Naive thymus-derived CD4-positive, alpha-beta T cell (primary cell): ENCODE results near the gene ELSPBP1. TPM values are rescaled to one million over a fixed set of nuclear protein-coding genes. Genes with fewer than 3 reads are reported as not detected.

Experiments
- ATAC-seq: fragments of 150-1000 bp; cut with Tn5 transposase; 2 replicates; pipeline ENCODE4 v1.10.0; 2021; ENCODE audit warnings: mild to moderate bottlenecking, moderate library complexity
- CTCF ChIA-PET: fragments of 350-600 bp; sonication (Branson Sonifier 250); formaldehyde crosslinking; loops from one replicate; lab custom pipeline; 2021; ENCODE audit warnings: antibody characterized with exemption; lab: Charles Lee
- POLR2A ChIA-PET: fragments of 350-600 bp; sonication (Branson Sonifier 250); formaldehyde crosslinking; loops from one replicate; lab custom pipeline; 2021; ENCODE audit warnings: antibody characterized with exemption, inconsistent platforms; lab: Charles Lee
- DNase-seq, 9 donors: peaks; one replicate each; pipeline versions ENCODE4 v3.0.0 to v3.0.0-alpha.2; 2020 to 2022; ENCODE audit warnings: mixed read lengths in 1 of 9
- H3K27ac ChIP-seq: one replicate; pipeline ENCODE4 v1.7.0; 2013; ENCODE audit warnings: mild to moderate bottlenecking, low read depth, low read length, moderate library complexity
- H3K27me3 ChIP-seq, 2 donors: one replicate each; pipeline ENCODE4 v1.7.0; 2013; ENCODE audit warnings: low read length in 2 of 2, mild to moderate bottlenecking in 2 of 2, moderate library complexity in 2 of 2; ENCODE audit not compliant: control insufficient read depth in 2 of 2, insufficient read depth in 2 of 2
- H3K36me3 ChIP-seq, 3 experiments: 1 replicate in 2 of 3; 2 replicates in 1 of 3; pipeline ENCODE4 v1.7.0; 2013; ENCODE audit warnings: low read length in 3 of 3, mild to moderate bottlenecking in 3 of 3, moderate library complexity in 1 of 3; ENCODE audit not compliant: insufficient read depth in 3 of 3, control insufficient read depth in 2 of 3
- H3K4me1 ChIP-seq, 2 donors: one replicate each; pipeline ENCODE4 v1.7.0; 2013; ENCODE audit warnings: low read length in 2 of 2, mild to moderate bottlenecking in 2 of 2, moderate library complexity in 1 of 2; ENCODE audit not compliant: control insufficient read depth in 2 of 2, insufficient read depth in 2 of 2
- H3K4me3 ChIP-seq: 2 replicates; pipeline ENCODE4 v1.7.0; 2013; ENCODE audit warnings: mild to moderate bottlenecking, low read length
- H3K9me3 ChIP-seq, 3 experiments: 1 replicate in 2 of 3; 2 replicates in 1 of 3; pipeline ENCODE4 v1.7.0; 2013; ENCODE audit warnings: low read length in 3 of 3; ENCODE audit not compliant: control insufficient read depth in 2 of 3
- H3K27ac Mint-ChIP-seq, 9 donors: one replicate each; pipeline ENCODE4 v1.8.0; 2020 to 2022; ENCODE audit warnings: mixed read lengths in 9 of 9, mild to moderate bottlenecking in 8 of 9, moderate library complexity in 5 of 9, inconsistent platforms in 2 of 9
- H3K27me3 Mint-ChIP-seq, 5 donors: one replicate each; pipeline ENCODE4 v1.8.0; 2021 to 2022; ENCODE audit warnings: mixed read lengths in 5 of 5, mild to moderate bottlenecking in 1 of 5
- H3K36me3 Mint-ChIP-seq, 5 donors: one replicate each; pipeline ENCODE4 v1.8.0; 2020 to 2022; ENCODE audit warnings: mixed read lengths in 5 of 5, mild to moderate bottlenecking in 3 of 5, inconsistent platforms in 1 of 5
- H3K4me1 Mint-ChIP-seq, 7 donors: one replicate each; pipeline ENCODE4 v1.8.0; 2020 to 2022; ENCODE audit warnings: mixed read lengths in 7 of 7, mild to moderate bottlenecking in 3 of 7, inconsistent platforms in 1 of 7
- H3K4me3 Mint-ChIP-seq, 10 donors: one replicate each; pipeline ENCODE4 v1.8.0; 2020 to 2022; ENCODE audit warnings: mild to moderate bottlenecking in 10 of 10, mixed read lengths in 10 of 10, moderate library complexity in 6 of 10, inconsistent platforms in 2 of 10
- H3K9me3 Mint-ChIP-seq, 11 donors: one replicate each; pipeline ENCODE4 v1.8.0; 2020 to 2022; ENCODE audit warnings: mixed read lengths in 11 of 11, mild to moderate bottlenecking in 4 of 11, inconsistent platforms in 1 of 11, moderate library complexity in 1 of 11
- intact Hi-C, 2 donors: fragments of 100-400 bp; cut with micrococcal nuclease; formaldehyde crosslinking; loops; one replicate each; pipeline ENCODE4 v1.15.1; 2023
- polyA plus RNA-seq, 2 donors: library from polyadenylated mRNA; unstranded; fragments of 300-500 nt; fragmentation: Illumina TruSeq; gene quantifications; one replicate each; pipeline ENCODE4 v1.2.3, GENCODE V29; 2021
- total RNA-seq, 6 experiments: library from RNA in 5 of 6; stranded (reverse) in 5 of 6; gene quantifications; 1 replicate in 5 of 6; 2 replicates in 1 of 6; pipeline ENCODE4 v1.2.3 and lab custom pipeline; 2021 to 2026

Gene ELSPBP1
- total and polyA plus RNA-seq, 7 experiments from 2014 or later: not detected

- Mint-ChIP-seq H3K4me3 (no peak overlapping the region), H3K27ac (no peak overlapping the region), H3K4me1 (peaks cover 0 to 2% (median 0%) of the 10 kb centered on the region in 7 donors), H3K36me3 (peaks cover 0 to 10% (median 0%) of the 10 kb centered on the region in 5 donors), H3K27me3 (peaks cover 0 to 18% (median 16%) of the 10 kb centered on the region in 5 donors), H3K9me3 (peaks cover 0 to 19% (median 3%) of the 10 kb centered on the region in 11 donors)
- ATAC-seq (no peak), DNase-seq (no peak)
- H3K9me3 ChIP-seq: no peaks in the 10 kb centered on the region
- no peaks in the 10 kb centered on the region for H3K27me3 ChIP-seq
- no peaks in the 10 kb centered on the region for H3K36me3 ChIP-seq
- POLR2A ChIA-PET: no interaction called here
- CTCF ChIA-PET: no interaction called here
- intact Hi-C loops: no loop called here
- H3K27ac ChIP-seq: no peak overlapping the region
- no peak overlapping the region for H3K4me3 ChIP-seq
- no peaks in the 10 kb centered on the region for H3K4me1 ChIP-seq
These were observed 16.7 kb downstream of the ELSPBP1 start for GRCh38 chr19:48010932-48011758.

GRCh38 chr19:48020686-48021085, 26.3 kb downstream of the ELSPBP1 start:
- ATAC-seq (no peak), DNase-seq (no peak)
- Mint-ChIP-seq H3K27ac (no peak overlapping the region), H3K36me3 (no peaks in the 10 kb centered on the region), H3K9me3 (peaks cover 0 to 2% (median 0%) of the 10 kb centered on the region in 11 donors), H3K27me3 (peaks cover 16 to 65% (median 52%) of the 10 kb centered on the region in 5 donors), H3K4me3 (no peak overlapping the region), H3K4me1 (peaks cover 0 to 6% (median 0%) of the 10 kb centered on the region in 7 donors)
- H3K4me1 ChIP-seq: no peaks in the 10 kb centered on the region
- ChIA-PET POLR2A (interaction anchor here (0.7 kb wide), 1 partner anchor 15 kb away, joined by 3 read pairs; no protein-coding TSS in a partner anchor), CTCF (no interaction called here)
- H3K9me3 ChIP-seq: no peaks in the 10 kb centered on the region
- intact Hi-C loops: no loop called here
- H3K27me3 ChIP-seq: peaks cover 3 to 7% of the 10 kb centered on the region in 2 donors
- H3K4me3 ChIP-seq: no peak overlapping the region
- H3K27ac ChIP-seq: no peak overlapping the region
- no peaks in the 10 kb centered on the region for H3K36me3 ChIP-seq

GRCh38 chr19:48023011-48023410, 28.6 kb downstream of the ELSPBP1 start:
- Mint-ChIP-seq H3K36me3 (no peaks in the 10 kb centered on the region), H3K9me3 (peaks cover 0 to 5% (median 0%) of the 10 kb centered on the region in 11 donors), H3K4me1 (peaks cover 0 to 6% (median 0%) of the 10 kb centered on the region in 7 donors), H3K4me3 (peak overlapping the region in 1 of 10 donors; percentile 43), H3K27ac (no peak overlapping the region), H3K27me3 (peaks cover 25 to 65% (median 51%) of the 10 kb centered on the region in 5 donors)
- ATAC-seq: no peak
- intact Hi-C loops: no loop called here
- ChIA-PET CTCF (no interaction called here), POLR2A (no interaction called here)
- H3K27ac ChIP-seq: no peak overlapping the region
- H3K4me3 ChIP-seq: no peak overlapping the region
- H3K4me1 ChIP-seq: no peaks in the 10 kb centered on the region
- no peaks in the 10 kb centered on the region for H3K27me3 ChIP-seq
- H3K36me3 ChIP-seq: no peaks in the 10 kb centered on the region
- no peak for DNase-seq
- no peaks in the 10 kb centered on the region for H3K9me3 ChIP-seq

- DNase-seq: no peak
- peaks cover 0 to 6% (median 0%) of the 10 kb centered on the region in 7 donors for H3K4me1 Mint-ChIP-seq
- peaks cover 26 to 65% (median 49%) of the 10 kb centered on the region in 5 donors for H3K27me3 Mint-ChIP-seq
- Histone ChIP-seq H3K27ac (no peak overlapping the region), H3K4me3 (no peak overlapping the region), H3K36me3 (no peaks in the 10 kb centered on the region), H3K9me3 (no peaks in the 10 kb centered on the region), H3K27me3 (no peaks in the 10 kb centered on the region), H3K4me1 (no peaks in the 10 kb centered on the region)
- H3K36me3 Mint-ChIP-seq: no peaks in the 10 kb centered on the region
- ChIA-PET CTCF (no interaction called here), POLR2A (no interaction called here)
- intact Hi-C loops: no loop called here
- ATAC-seq: no peak
- peaks cover 0 to 5% (median 0%) of the 10 kb centered on the region in 11 donors for H3K9me3 Mint-ChIP-seq
- H3K27ac Mint-ChIP-seq: no peak overlapping the region
- peak overlapping the region in 1 of 10 donors; percentile 43 for H3K4me3 Mint-ChIP-seq
These were observed 29.1 kb downstream of the ELSPBP1 start for GRCh38 chr19:48023518-48023917.

- no peaks in the 10 kb centered on the region for H3K9me3 ChIP-seq
- Mint-ChIP-seq H3K4me3 (no peak overlapping the region), H3K27ac (no peak overlapping the region), H3K9me3 (peaks cover 0 to 5% (median 0%) of the 10 kb centered on the region in 11 donors), H3K27me3 (peaks cover 28 to 65% (median 50%) of the 10 kb centered on the region in 5 donors), H3K36me3 (no peaks in the 10 kb centered on the region), H3K4me1 (peaks cover 0 to 6% (median 0%) of the 10 kb centered on the region in 7 donors)
- no peak overlapping the region for H3K4me3 ChIP-seq
- no peaks in the 10 kb centered on the region for H3K36me3 ChIP-seq
- CTCF ChIA-PET: no interaction called here
- no peaks in the 10 kb centered on the region for H3K27me3 ChIP-seq
- ATAC-seq (no peak), DNase-seq (no peak)
- intact Hi-C loops: no loop called here
- H3K27ac ChIP-seq: no peak overlapping the region
- no peaks in the 10 kb centered on the region for H3K4me1 ChIP-seq
- POLR2A ChIA-PET: no interaction called here
These were observed 31.0 kb downstream of the ELSPBP1 start for GRCh38 chr19:48025480-48025879.

GRCh38 chr19:48029431-48029830, 35.0 kb downstream of the ELSPBP1 start:
- Histone ChIP-seq H3K4me3 (no peak overlapping the region), H3K27me3 (no peaks in the 10 kb centered on the region), H3K27ac (no peak overlapping the region), H3K9me3 (no peaks in the 10 kb centered on the region), H3K4me1 (no peaks in the 10 kb centered on the region), H3K36me3 (no peaks in the 10 kb centered on the region)
- ChIA-PET POLR2A (no interaction called here), CTCF (interaction anchor here (0.6 kb wide), 1 partner anchor 700 kb away, joined by 3 read pairs; no protein-coding TSS in a partner anchor)
- DNase-seq (no peak), ATAC-seq (no peak)
- no peak overlapping the region for H3K27ac Mint-ChIP-seq
- peaks cover 21 to 59% (median 45%) of the 10 kb centered on the region in 5 donors for H3K27me3 Mint-ChIP-seq
- intact Hi-C loops: no loop called here
- peaks cover 0 to 5% (median 0%) of the 10 kb centered on the region in 11 donors for H3K9me3 Mint-ChIP-seq
- H3K4me1 Mint-ChIP-seq: peaks cover 0 to 6% (median 0%) of the 10 kb centered on the region in 7 donors
- H3K36me3 Mint-ChIP-seq: no peaks in the 10 kb centered on the region
- no peak overlapping the region for H3K4me3 Mint-ChIP-seq
